GM20431 (cell line): ENCODE measurements around the gene PRSS50.
"Not testable (repeated sequence)": the region's sequence is repeated elsewhere in the genome, so short reads cannot be mapped to it uniquely, and the experiment has no call there.

Source experiments
- in situ Hi-C: fragments of 300-500 bp; cut with MseI, MboI; formaldehyde crosslinking; loops from one replicate; pipeline ENCODE4 v1.15.0; 2020; ENCODE audit warnings: low sequenced_read_pairs; ENCODE audit not compliant: unreplicated experiment

PRSS50 gene, protein sequence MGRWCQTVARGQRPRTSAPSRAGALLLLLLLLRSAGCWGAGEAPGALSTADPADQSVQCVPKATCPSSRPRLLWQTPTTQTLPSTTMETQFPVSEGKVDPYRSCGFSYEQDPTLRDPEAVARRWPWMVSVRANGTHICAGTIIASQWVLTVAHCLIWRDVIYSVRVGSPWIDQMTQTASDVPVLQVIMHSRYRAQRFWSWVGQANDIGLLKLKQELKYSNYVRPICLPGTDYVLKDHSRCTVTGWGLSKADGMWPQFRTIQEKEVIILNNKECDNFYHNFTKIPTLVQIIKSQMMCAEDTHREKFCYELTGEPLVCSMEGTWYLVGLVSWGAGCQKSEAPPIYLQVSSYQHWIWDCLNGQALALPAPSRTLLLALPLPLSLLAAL

GRCh38 chr3:46717447-46718231 lies at the start of gene PRSS50:
TSS of gene PRSS50 (minus strand) at chr3:46717869. CDS start at chr3:46717824, 45 bp downstream.
- in situ Hi-C loops: loop anchor here (25.0 kb wide), 1 partner anchor 620 kb away; no protein-coding TSS in a partner anchor

GRCh38 chr3:46764206-46764605 lies 46.5 kb upstream of the PRSS50 start:
- in situ Hi-C loops: no loop called here

DNA sequence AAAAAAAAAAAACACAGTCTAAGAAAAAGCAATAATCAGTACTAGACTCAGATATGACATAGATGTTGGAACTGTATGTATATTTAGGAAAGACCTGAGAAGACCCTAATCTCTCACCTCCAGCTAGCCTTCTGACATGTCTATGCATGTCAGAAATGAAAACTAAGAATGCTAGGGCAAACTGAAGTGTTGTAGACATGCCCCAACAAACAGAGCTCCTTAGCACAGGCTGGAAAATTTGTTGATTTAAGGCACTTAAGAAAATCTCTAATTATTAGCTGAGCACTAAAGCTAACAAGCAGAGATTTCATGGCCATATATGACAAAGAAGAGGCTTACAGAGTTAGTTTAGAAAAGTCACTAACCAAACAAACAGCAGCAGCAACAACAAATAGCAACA lies 45.5 kb upstream of the PRSS50 start:
- in situ Hi-C loops: no loop called here

GRCh38 chr3:46759239-46760167 lies 41.8 kb upstream of the PRSS50 start:
- in situ Hi-C loops: no loop called here

GRCh38 chr3:46756642-46757041 lies 39.0 kb upstream of the PRSS50 start:
- in situ Hi-C loops: no loop called here

GRCh38 chr3:46755646-46756045 lies 38.0 kb upstream of the PRSS50 start:
- in situ Hi-C loops: no loop called here

DNA sequence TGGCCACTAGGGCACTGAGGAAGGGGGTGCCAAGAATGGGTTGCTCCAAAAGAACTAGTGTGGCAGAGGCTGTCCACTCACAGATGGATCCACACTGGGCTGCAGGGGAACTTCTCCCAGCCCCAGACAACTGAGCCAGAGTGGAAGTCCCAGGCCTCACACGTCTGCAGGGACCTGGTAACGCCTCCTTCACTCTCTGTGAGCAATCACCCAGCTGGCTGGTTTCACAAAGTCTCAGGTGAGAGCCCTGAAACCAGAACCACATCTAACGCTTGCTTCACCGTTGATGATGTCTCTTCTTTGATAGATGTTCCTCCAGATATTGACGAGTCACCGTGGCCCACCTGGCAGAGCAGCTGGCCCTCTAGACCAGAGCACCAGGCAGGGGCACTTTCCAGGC lies 35.5 kb upstream of the PRSS50 start:
- in situ Hi-C loops: not testable (repeated sequence)

- in situ Hi-C loops: no loop called here
These were observed 32.9 kb upstream of the PRSS50 start for GRCh38 chr3:46750555-46751038.

- in situ Hi-C loops: no loop called here
These were observed 31.5 kb upstream of the PRSS50 start for GRCh38 chr3:46749129-46749528.

DNA sequence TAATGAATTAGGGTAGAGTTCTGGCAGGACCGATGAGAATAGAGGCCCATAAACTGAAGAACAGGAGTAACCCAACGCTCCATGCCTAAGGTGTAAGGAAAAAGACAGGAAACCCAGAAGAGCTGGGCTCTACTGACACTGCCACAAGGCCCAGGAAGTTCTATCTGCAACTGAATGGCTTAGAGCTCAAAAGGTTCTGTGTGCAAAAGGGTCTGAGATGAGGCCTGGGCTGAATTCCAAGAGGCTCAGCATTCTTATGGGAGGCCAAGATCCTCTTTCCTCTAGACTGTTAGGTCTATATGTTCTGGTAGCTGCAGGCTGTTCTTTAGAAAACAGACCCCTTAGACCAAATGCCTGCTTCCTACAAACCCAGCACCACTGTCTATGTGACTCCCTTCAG lies 30.5 kb upstream of the PRSS50 start:
- in situ Hi-C loops: no loop called here

- in situ Hi-C loops: no loop called here
These were observed 29.0 kb upstream of the PRSS50 start for GRCh38 chr3:46746711-46747110.

GRCh38 chr3:46742992-46743585 lies 25.4 kb upstream of the PRSS50 start:
- in situ Hi-C loops: no loop called here

DNA sequence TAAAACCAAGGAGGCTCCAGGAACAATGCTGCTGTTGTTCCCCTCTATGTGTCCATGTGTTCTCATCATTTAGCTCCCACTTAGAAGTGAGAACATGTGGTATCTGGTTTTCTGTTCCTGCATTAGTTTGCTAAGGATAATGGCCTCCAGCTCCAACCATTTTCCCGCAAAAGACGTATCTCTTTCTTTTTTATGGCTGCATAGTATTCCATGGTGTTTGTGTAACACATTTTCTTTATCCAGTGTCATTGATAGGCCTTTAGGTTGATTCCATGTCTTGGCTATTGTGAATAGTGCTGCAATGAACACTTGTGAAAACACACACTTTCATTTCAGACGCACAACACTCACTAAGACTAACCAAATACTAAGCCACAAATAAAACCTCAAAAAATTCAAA lies 21.9 kb upstream of the PRSS50 start:
- in situ Hi-C loops: not testable (repeated sequence)

DNA sequence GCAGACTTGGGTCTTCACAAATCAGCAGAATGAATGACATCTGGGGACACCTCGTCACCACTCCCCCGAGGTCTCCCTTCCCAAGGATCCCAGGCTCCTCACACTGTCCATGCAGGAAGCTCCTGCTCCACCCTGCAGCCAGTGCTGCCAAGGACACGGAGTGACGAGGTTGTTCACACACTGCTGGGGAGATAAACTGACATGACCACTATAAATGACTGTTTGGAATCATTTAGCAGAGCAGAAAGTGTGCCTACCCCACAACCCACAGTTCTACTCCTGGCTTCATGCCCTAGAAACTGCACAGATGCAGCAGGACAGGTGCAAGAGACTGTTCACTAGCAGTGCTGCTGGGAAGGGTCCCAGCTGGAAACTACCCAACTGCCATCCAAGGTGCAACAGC lies 19.7 kb upstream of the PRSS50 start:
- in situ Hi-C loops: no loop called here

DNA sequence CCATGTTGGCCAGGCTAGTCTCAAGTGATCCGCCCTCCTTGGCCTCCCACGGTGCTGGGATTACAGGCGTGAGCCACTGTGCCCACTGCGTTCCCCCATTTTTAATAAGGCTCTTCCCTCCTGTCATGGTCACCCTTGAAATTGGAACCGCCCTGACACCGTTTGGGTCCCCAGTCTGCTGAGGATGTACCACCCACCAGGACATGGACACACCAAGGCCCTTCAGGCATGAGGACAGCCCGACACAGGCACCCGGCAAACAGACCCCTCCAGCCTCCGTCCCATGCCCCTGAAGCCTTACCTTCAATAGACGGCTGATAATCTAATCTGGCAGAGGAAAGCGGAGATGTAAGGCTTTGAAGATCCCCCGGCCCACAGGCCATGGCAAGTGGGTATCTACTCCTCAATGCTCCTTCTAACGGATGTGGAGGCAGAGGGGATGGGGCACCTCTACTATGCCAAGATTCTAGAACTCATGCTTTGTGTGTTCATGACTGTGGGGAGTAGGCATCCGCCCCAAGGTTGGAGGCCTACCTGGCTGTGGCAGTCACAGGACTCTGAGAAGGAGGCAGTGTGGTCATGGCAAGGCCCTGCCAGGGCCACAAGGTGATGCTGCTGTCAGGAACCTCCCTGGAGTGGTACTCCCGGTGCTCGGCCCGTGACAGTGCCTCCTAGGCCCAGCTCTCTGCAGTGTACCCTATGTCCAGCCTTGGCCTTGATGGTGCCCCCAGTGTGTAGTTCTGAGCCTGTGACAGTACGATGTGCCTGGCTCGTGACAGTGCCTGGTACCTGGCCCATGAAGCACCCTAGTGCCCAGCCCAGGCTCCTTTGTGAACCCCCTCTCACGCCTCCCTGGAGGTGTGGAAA lies 18.6 kb upstream of the PRSS50 start:
- in situ Hi-C loops: no loop called here

GRCh38 chr3:46734773-46735172 lies 17.1 kb upstream of the PRSS50 start:
- in situ Hi-C loops: no loop called here

- in situ Hi-C loops: no loop called here
These were observed 15.5 kb upstream of the PRSS50 start for GRCh38 chr3:46733026-46733800.

GRCh38 chr3:46731795-46732194 lies 14.1 kb upstream of the PRSS50 start:
- in situ Hi-C loops: no loop called here
